Renal pelvis (tissue), 12 donors: ENCODE results near the gene CACNB2. TPM values are rescaled to one million over a fixed set of nuclear protein-coding genes. Genes with fewer than 3 reads are reported as not detected.

ENCODE experiments used
- DNase-seq: peaks from one replicate; pipeline ENCODE4 v3.0.0-alpha.2; 2013
- long read RNA-seq, 16 experiments: transcript quantifications; one replicate each; lab custom pipeline, GENCODE V29; 2026
- polyA plus RNA-seq, 3 donors: library from polyadenylated mRNA; unstranded; fragments of 120-200 nt; gene quantifications; one replicate each; pipeline ENCODE4 v1.2.1, GENCODE V29; 2013; ENCODE audit not compliant: insufficient read length in 3 of 3

Gene CACNB2
- polyA plus RNA-seq = 1 to 10 TPM; 2.4 to 6.1 (median 4.9) TPM
- long read RNA-seq, donor 1, partial matches to known transcripts = 0 of 1 reads
- long read RNA-seq, donor 1, other reads (novel, unspliced or antisense) = 0 of 1 reads
- long read RNA-seq, donor 2, partial matches to known transcripts = 11 of 11 reads
- long read RNA-seq, donor 2, other reads (novel, unspliced or antisense) = 0 of 11 reads
- long read RNA-seq, donor 3 = 0 reads
- long read RNA-seq, donor 4 = 0 reads
- long read RNA-seq, donor 5 = 0 reads
- long read RNA-seq, donor 6 = 0 reads
- long read RNA-seq, donor 7, partial matches to known transcripts = 16 of 16 reads
- long read RNA-seq, donor 7, other reads (novel, unspliced or antisense) = 0 of 16 reads
- long read RNA-seq, donor 8 = 0 reads
- long read RNA-seq, donor 9 = 0 reads
- long read RNA-seq, donor 10 = 0 reads
- long read RNA-seq, donor 11 = 0 reads
- long read RNA-seq, donor 12, partial matches to known transcripts = 15 of 15 reads
- long read RNA-seq, donor 12, other reads (novel, unspliced or antisense) = 0 of 15 reads
- long read RNA-seq, donor 13 = 0 reads
- long read RNA-seq, donor 14 = 0 reads
- long read RNA-seq, donor 15, partial matches to known transcripts = 0 of 5 reads
- long read RNA-seq, donor 15, other reads (novel, unspliced or antisense) = 5 of 5 reads
- long read RNA-seq, donor 16, partial matches to known transcripts = 13 of 13 reads
- long read RNA-seq, donor 16, other reads (novel, unspliced or antisense) = 0 of 13 reads

GRCh38 chr10:18140149-18140956 is at the start of gene CACNB2:
Gene CACNB2 (plus strand): TSS chr10:18140424.
- DNase-seq = peak; percentile 54

GRCh38 chr10:18094332-18094731 is 45.9 kb upstream of the CACNB2 start:
- DNase-seq = no peak

- DNase-seq = no peak
These were observed 45.4 kb upstream of the CACNB2 start for GRCh38 chr10:18094793-18095192.

- no peak for DNase-seq
These were observed 42.7 kb upstream of the CACNB2 start for GRCh38 chr10:18097524-18097923.

- no peak for DNase-seq
These were observed 42.0 kb upstream of the CACNB2 start for GRCh38 chr10:18098201-18098600.

- no peak for DNase-seq
These were observed 40.8 kb upstream of the CACNB2 start for GRCh38 chr10:18099415-18099814.

GRCh38 chr10:18100669-18101068 is 39.6 kb upstream of the CACNB2 start:
- no peak for DNase-seq

- no peak for DNase-seq
These were observed 37.8 kb upstream of the CACNB2 start for GRCh38 chr10:18102404-18102803.

GRCh38 chr10:18104223-18104872 is 35.9 kb upstream of the CACNB2 start:
- DNase-seq = peak; percentile 19

- DNase-seq = no peak
These were observed 30.8 kb upstream of the CACNB2 start for GRCh38 chr10:18109341-18109870.

GRCh38 chr10:18113881-18114280 is 26.3 kb upstream of the CACNB2 start:
- DNase-seq = no peak

- no peak for DNase-seq
These were observed 22.9 kb upstream of the CACNB2 start for GRCh38 chr10:18117276-18117675.

- no peak for DNase-seq
These were observed 17.5 kb upstream of the CACNB2 start for GRCh38 chr10:18122753-18123152.

GRCh38 chr10:18133046-18133445 is 7.2 kb upstream of the CACNB2 start:
- no peak for DNase-seq

- DNase-seq = no peak
These were observed 5.7 kb upstream of the CACNB2 start for GRCh38 chr10:18134509-18134908.

GRCh38 chr10:18134921-18135320 is 5.3 kb upstream of the CACNB2 start:
- DNase-seq = no peak

GRCh38 chr10:18136073-18136791 is 4.0 kb upstream of the CACNB2 start:
- DNase-seq = no peak

GRCh38 chr10:18137111-18137510 is 3.1 kb upstream of the CACNB2 start:
- no peak for DNase-seq

- peak; percentile 27 for DNase-seq
These were observed 977 bp downstream of the CACNB2 start for GRCh38 chr10:18140957-18141845.

GRCh38 chr10:18142151-18142550 is 1.9 kb downstream of the CACNB2 start:
- no peak for DNase-seq
